ENCODE measurements around the gene DBP.
"Not testable (repeated sequence)": the region's sequence is repeated elsewhere in the genome, so short reads cannot be mapped to it uniquely, and the experiment has no call there.

The DBP gene

GRCh38 chr19:48639483-48640375 is 2.5 kb upstream of the DBP start:
- no peak for DNase-seq (ENCODE audit: low read depth)

GRCh38 chr19:48638831-48639381 is 1.7 kb upstream of the DBP start:
- DNase-seq (ENCODE audit: low read depth), result no peak

- DNase-seq (ENCODE audit: low read depth), result peak; percentile 80
Observed at GRCh38 chr19:48637948-48638830, 1.0 kb upstream of the DBP start.

GRCh38 chr19:48637449-48637947 is 319 bp upstream of the DBP start:
- peak; percentile 98 for DNase-seq (ENCODE audit: low read depth)

GRCh38 chr19:48635966-48636858 is 967 bp downstream of the DBP start:
- no peak for DNase-seq (ENCODE audit: low read depth)

GRCh38 chr19:48635263-48635965 is 1.8 kb downstream of the DBP start:
- DNase-seq (ENCODE audit: low read depth), result no peak

- DNase-seq (ENCODE audit: low read depth), result peak; percentile 86
Observed at GRCh38 chr19:48634424-48635262, 2.5 kb downstream of the DBP start.

GRCh38 chr19:48634036-48634342 is 3.2 kb downstream of the DBP start:
- DNase-seq (ENCODE audit: low read depth), result no peak

- DNase-seq (ENCODE audit: low read depth), result no peak
Observed at GRCh38 chr19:48633148-48634035, 3.8 kb downstream of the DBP start.

- no peak for DNase-seq (ENCODE audit: low read depth)
Observed at GRCh38 chr19:48632692-48633147, 4.5 kb downstream of the DBP start.

- DNase-seq (ENCODE audit: low read depth), result not testable (repeated sequence)
Observed at GRCh38 chr19:48632286-48632685, 4.9 kb downstream of the DBP start.

- no peak for DNase-seq (ENCODE audit: low read depth)
Observed at GRCh38 chr19:48631225-48631624, 6.0 kb downstream of the DBP start.

- DNase-seq (ENCODE audit: low read depth), result no peak
Observed at GRCh38 chr19:48630296-48631063, 6.7 kb downstream of the DBP start.

- no peak for DNase-seq (ENCODE audit: low read depth)
Observed at GRCh38 chr19:48629599-48630295, 7.4 kb downstream of the DBP start.

- no peak for DNase-seq (ENCODE audit: low read depth)
Observed at GRCh38 chr19:48629297-48629598, 7.9 kb downstream of the DBP start.

- DNase-seq (ENCODE audit: low read depth), result no peak
Observed at GRCh38 chr19:48628486-48629296, 8.5 kb downstream of the DBP start.

GRCh38 chr19:48627865-48628314 is 9.3 kb downstream of the DBP start:
- no peak for DNase-seq (ENCODE audit: low read depth)
